ENCODE measurements around the gene SLC25A13. TPM values are rescaled to one million over a fixed set of nuclear protein-coding genes. Genes with fewer than 3 reads are reported as not detected.
"Not testable (repeated sequence)": the region's sequence is repeated elsewhere in the genome, so short reads cannot be mapped to it uniquely, and the experiment has no call there.

The SLC25A13 gene
- polyA plus RNA-seq, 4 donors: 34.4 to 47.7 (median 39.9) TPM

DNA sequence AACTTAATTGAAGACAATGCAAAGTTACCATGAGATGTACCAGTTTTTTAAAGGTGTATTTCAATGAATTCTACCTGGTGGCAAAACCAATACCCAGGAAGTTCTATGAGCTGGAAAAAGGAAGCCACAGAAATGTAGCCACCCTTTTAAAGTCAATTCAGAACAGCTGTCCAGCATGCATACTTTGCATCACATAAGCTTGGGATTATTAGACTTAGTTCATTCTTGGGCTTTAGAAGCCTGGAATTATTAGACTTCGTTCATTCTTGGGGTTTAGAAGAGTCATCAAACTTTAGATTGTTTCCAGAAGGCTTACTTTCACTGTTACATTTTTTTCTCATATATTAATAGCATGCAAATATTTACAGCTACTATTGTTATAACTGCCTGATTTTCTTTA lies 20.9 kb downstream of the SLC25A13 start:
- no peak for DNase-seq (ENCODE audit: low read depth in 4 of 4, low spot score in 2 of 4)

GRCh38 chr7:96300502-96300901 lies 21.4 kb downstream of the SLC25A13 start:
- DNase-seq (ENCODE audit: low read depth in 4 of 4, low spot score in 2 of 4): no peak

DNA sequence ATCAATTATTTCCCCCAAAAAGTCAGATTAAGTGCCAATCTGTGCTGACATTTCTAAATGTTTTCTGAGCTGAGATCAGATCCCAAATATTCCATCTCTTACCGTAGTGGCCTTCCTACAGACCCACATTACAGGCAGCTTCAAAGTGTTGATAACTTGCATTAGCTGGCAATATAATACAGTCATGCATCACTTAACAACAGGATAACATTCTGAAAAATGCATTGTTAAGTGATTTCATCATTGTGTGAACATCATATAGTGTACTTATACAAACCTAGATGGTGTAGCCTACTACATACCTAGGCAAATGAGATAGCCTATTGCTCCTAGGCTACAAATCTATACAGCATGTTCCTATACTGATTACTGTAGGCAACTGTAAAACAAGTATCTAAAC lies 22.4 kb downstream of the SLC25A13 start:
- no peak for DNase-seq (ENCODE audit: low read depth in 4 of 4, low spot score in 2 of 4)

DNA sequence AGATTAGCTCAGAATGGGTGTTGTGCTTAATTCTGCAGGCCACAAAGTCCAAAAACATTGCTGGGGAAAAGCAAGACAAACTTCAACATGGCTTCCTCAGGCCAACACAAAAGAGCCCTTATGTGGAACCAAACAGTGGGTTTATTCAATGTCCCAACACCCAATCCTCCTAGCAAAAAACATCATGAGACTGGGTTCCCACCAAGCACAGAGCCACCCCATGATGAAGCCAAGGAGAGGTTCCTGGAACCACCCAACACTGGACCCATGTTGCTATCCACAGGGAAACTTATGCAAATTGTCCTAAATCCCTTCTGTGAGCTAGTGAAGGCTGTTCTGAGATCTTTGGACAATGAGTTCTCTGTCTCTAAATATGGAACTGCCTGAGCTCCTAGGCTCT lies 24.0 kb downstream of the SLC25A13 start:
- no peak for DNase-seq (ENCODE audit: low read depth in 4 of 4, low spot score in 2 of 4)

DNA sequence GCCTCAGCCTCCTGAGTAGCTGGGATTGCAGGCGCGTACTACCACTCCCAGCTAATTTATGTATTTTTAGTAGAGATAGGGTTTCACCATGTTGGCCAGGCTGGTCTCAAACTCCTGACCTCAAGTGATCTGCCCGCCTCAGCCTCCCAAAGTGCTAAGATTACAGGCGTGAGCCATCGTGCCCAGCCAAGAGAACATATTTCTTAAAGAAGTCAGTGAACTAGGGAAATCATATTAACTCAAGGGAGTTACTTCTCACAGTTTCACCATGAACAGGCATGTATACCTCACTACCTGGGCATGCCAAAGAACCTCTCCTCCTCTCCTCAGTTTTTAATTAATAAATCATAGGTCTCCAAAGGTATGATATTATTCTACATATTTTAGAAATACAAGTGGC lies 24.5 kb downstream of the SLC25A13 start:
- not testable (repeated sequence) for DNase-seq (ENCODE audit: low read depth in 4 of 4, low spot score in 2 of 4)

DNA sequence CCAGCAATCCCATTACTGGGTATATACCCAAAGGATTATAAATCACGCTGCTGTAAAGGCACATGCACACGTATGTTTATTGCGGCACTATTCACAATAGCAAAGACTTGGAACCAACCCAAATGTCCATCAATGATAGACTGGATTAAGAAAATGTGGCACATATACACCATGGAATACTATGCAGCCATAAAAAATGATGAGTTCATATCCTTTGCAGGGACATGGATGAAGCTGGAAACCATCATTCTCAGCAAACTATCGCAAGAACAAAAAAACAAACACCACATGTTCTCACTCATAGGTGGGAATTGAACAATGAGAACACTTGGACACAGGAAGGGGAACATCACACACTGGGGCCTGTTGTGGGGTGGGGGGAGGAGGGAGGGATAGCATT lies 28.0 kb downstream of the SLC25A13 start:
- DNase-seq (ENCODE audit: low read depth in 4 of 4, low spot score in 2 of 4): not testable (repeated sequence)

DNA sequence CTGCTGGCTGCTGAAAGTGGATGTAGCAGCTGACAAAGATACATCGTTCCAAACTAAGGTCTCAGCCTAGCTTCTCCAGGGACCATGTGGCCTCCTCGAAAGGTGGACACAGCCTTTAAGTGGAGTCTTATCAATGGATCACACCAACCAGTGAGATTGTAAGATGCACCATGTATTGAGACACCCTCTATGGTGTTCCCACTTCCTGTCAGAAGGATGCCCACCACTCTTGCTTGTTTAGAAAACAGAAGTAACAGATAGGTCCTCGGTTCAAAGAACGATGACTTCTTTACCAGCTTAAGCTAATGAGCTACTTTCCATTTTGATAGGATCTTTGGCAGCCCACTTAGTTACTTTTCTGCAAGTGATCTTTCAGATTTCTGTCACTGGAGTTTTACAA lies 34.3 kb downstream of the SLC25A13 start:
- no peak for DNase-seq (ENCODE audit: low read depth in 4 of 4, low spot score in 2 of 4)

GRCh38 chr7:96287132-96287531 lies 34.8 kb downstream of the SLC25A13 start:
- no peak for DNase-seq (ENCODE audit: low read depth in 4 of 4, low spot score in 2 of 4)

GRCh38 chr7:96285579-96285978 lies 36.3 kb downstream of the SLC25A13 start:
- DNase-seq (ENCODE audit: low read depth in 4 of 4, low spot score in 2 of 4): no peak

DNA sequence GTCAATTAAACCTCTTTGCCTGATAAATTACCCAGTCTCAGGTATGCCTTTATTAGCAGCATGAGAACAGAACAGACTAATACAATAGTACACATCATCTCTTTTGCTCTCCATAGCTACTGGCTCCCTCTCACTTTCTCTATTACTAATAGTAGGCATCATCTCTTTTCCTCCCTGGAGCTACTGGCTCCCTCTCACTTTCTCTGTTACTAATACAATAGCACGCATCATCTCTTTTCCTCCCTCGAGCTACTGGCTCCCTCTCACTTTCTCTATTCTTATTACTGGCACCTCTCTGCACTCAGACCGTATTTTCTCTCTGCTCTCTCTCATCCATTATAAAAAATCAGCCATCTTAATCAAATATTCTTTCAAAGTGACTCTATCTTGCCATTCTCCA lies 37.1 kb downstream of the SLC25A13 start:
- DNase-seq (ENCODE audit: low read depth in 4 of 4, low spot score in 2 of 4): no peak

DNA sequence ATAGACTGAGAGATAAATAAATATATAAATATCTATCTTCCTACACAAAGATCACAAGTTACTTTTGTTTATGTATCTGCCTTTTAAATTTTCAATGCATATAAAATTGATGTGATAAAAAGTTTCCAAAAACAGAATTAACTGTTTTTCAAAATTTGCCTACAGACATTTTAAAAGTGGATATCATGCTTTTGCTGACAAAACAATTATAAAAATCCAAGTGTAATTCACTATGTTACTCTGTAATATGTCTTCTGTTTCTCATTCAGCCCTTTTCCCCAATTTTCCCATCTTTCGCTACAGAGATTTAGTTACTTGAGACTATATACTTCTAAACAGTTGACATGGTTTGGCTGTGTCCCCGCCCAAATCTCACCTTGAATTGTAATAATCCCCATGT lies 37.7 kb downstream of the SLC25A13 start:
- no peak for DNase-seq (ENCODE audit: low read depth in 4 of 4, low spot score in 2 of 4)

GRCh38 chr7:96282835-96283234 lies 39.1 kb downstream of the SLC25A13 start:
- DNase-seq (ENCODE audit: low read depth in 4 of 4, low spot score in 2 of 4): no peak

- no peak for DNase-seq (ENCODE audit: low read depth in 4 of 4, low spot score in 2 of 4)
These were observed 44.0 kb downstream of the SLC25A13 start for GRCh38 chr7:96277921-96278320.

DNA sequence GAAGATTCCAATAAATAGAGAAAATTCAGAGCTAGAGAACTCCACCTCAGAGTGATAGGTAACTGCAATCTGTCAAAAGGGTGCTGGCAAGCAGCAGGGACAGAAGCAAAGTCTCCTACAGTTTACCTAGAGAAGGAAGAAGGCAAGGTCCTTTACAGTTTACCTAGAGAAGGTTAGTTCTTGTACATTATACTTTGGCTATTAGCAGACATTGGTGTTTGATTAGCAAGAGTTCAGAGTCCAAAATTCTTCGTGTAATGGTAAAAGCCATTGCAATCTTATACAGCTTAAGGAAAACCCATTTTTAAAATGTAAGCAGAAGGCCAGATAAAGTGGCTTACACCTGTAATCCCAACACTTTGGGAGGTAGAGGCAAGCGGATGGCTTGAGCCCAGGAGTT lies 45.9 kb downstream of the SLC25A13 start:
- DNase-seq (ENCODE audit: low read depth in 4 of 4, low spot score in 2 of 4): no peak

- DNase-seq (ENCODE audit: low read depth in 4 of 4, low spot score in 2 of 4): no peak
These were observed 48.2 kb downstream of the SLC25A13 start for GRCh38 chr7:96273716-96274115.

GRCh38 chr7:96269246-96269994 lies 52.5 kb downstream of the SLC25A13 start:
- DNase-seq (ENCODE audit: low read depth in 4 of 4, low spot score in 2 of 4): no peak

GRCh38 chr7:96266580-96266979 lies 55.3 kb downstream of the SLC25A13 start:
- DNase-seq (ENCODE audit: low read depth in 4 of 4, low spot score in 2 of 4): no peak

DNA sequence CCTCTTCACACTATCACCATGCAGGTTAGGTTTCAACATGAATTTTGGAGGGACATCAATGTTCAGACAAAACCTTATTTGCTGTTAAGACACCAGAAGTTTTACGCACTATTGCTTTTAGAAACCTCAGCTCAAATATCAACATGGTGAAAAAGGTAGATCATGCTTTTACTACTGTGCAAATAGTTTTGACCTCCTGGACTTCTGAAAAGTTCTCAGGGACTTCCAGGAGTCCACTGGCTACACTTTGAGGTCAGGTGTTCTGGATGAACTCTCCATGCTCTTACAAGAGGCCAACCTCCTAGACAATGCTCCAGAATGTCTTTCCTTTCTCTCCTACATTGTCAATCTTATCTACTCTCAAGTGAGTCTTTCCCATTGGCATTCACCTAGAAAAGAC lies 55.9 kb downstream of the SLC25A13 start:
- no peak for DNase-seq (ENCODE audit: low read depth in 4 of 4, low spot score in 2 of 4)

DNA sequence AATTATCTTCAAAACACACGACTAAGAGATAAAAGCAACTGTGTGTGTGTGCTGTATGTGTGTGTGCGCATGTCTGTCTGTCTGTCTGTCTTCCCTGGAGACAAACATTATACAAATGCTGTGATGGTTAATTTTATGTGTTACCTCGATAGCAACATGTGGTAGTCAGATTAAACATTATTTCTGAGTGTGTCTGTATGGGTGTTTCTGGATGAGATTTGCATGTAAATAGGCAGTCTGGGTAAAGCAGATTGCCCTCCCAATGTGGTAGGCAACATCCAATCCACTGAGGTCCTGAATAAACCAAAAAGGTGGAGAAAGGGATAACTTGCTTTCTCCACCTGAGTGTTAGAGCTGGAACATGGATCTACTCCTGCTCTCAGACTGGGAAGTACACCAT lies 67.9 kb downstream of the SLC25A13 start:
- no peak for DNase-seq (ENCODE audit: low read depth in 4 of 4, low spot score in 2 of 4)

DNA sequence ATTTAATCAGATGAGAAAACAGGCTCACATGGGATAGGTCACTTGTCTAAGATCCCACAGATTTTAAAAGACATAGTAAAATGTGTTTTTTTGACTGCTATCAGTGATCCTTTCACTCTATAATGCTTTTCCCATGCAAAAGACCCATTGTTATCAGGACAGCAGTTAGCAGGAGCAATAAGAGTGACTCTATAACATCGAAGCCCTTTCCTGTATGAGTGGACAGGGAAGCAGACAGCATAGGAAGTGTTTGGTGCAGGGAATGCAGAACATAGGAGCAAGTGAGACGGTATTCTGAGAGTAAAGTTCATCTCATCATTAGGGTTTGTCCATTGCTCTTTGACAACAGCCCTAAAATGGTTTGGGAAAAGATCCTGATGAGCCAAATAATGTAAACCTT lies 68.5 kb downstream of the SLC25A13 start:
- DNase-seq (ENCODE audit: low read depth in 4 of 4, low spot score in 2 of 4): no peak

- DNase-seq (ENCODE audit: low read depth in 4 of 4, low spot score in 2 of 4): no peak
These were observed 71.0 kb downstream of the SLC25A13 start for GRCh38 chr7:96250776-96251361.

GRCh38 chr7:96248405-96248804 lies 73.5 kb downstream of the SLC25A13 start:
- DNase-seq (ENCODE audit: low read depth in 4 of 4, low spot score in 2 of 4): no peak

GRCh38 chr7:96246919-96247318 lies 75.0 kb downstream of the SLC25A13 start:
- DNase-seq (ENCODE audit: low read depth in 4 of 4, low spot score in 2 of 4): no peak

All from left renal cortex interstitium (tissue), 4 donors.